GM21576 (cell line): ENCODE results near the gene SIT1.

Experiments used
- ATAC-seq: cut with Tn5 transposase; IDR thresholded peaks from one replicate; pipeline ENCODE4 v1.9.1; 2021; ENCODE audit warnings: mild to moderate bottlenecking, moderate library complexity; ENCODE audit not compliant: unreplicated experiment

SIT1 gene

DNA sequence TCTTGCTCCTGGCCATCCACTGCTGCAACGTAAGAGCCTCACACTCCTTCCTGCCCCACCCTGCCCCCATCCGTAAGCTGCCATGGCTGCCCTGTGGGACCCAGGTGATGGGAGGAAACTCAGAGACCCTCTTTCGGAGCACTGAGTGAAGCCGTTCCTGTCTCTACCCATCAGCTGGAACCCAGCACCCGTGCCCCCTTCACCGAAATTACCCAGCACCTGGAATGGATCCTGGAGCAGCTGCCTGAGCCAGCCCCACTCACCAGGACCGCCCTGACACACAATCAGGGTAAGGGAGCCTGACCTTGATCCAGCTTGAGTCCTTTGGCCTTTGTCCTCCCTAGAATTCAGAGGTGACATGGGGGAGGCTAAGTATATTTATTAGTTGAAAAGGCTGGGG is 42.5 kb downstream of the SIT1 start:
- no peak for ATAC-seq

DNA sequence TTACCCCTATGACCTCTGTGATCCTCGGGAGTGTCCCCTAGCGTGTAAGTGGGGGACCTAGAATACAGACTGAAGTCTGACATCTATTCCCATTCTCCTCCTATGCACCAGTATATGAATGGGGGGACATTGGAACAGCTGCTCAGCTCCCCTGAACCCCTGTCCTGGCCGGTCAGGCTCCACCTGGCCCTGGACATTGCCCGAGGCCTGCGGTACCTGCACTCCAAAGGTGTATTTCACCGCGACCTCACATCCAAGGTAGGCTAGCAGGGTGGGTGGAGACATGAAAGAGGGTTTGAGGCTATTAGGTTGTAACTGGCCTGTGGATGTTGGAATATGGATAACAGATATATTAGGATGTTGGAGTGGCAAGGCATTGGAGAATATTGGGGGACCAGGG is 44.0 kb downstream of the SIT1 start:
- ATAC-seq = no peak

DNA sequence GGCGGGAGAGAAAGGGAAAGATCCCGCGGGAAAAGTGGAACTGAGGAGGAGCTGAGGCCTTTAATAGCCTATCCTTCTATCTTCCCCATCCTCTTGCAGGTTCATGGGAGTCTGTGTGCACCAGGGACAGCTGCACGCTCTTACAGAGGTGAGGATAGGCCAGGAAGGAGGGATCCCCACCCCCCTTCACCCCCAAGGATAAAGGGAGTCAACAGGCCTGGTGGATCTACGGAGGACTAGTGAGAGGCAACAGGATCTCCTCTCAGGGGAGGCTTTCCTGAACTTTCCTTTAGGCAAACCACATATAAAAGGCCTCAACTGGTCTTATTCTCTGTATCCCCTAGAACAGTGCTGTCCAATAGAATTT is 44.6 kb downstream of the SIT1 start:
- no peak for ATAC-seq

DNA sequence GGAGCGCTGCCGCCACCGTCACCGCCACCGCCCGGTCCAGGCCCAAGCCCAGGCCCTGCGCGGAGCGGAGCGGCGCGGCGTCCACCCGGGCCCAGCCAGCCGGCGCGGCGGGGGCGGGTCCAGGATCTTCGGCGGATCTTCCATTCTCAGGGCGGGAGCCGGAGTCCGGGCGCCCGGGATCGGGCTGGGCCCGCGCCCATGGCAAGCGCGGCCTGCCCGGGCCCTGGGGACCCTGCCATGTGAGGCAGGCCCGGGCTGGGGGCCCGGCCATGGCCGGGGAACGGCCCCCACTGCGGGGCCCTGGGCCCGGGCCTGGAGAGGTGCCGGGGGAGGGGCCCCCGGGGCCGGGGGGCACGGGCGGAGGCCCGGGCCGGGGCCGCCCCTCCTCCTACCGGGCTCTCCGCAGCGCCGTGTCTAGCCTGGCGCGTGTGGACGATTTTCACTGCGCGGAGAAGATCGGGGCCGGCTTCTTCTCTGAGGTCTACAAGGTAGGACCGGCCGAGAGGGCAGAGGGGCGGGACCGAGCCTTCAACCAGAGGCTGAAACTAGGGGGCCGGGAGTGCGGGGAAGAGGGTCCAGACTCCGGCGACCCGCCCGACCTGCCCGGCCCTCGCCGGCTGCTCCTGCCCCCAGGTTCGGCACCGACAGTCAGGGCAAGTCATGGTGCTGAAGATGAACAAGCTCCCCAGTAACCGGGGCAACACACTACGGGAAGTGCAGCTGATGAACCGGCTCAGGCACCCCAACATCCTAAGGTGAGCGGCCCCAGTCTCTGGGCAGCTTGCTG is 45.2 kb downstream of the SIT1 start:
- ATAC-seq = peak; percentile 3

DNA sequence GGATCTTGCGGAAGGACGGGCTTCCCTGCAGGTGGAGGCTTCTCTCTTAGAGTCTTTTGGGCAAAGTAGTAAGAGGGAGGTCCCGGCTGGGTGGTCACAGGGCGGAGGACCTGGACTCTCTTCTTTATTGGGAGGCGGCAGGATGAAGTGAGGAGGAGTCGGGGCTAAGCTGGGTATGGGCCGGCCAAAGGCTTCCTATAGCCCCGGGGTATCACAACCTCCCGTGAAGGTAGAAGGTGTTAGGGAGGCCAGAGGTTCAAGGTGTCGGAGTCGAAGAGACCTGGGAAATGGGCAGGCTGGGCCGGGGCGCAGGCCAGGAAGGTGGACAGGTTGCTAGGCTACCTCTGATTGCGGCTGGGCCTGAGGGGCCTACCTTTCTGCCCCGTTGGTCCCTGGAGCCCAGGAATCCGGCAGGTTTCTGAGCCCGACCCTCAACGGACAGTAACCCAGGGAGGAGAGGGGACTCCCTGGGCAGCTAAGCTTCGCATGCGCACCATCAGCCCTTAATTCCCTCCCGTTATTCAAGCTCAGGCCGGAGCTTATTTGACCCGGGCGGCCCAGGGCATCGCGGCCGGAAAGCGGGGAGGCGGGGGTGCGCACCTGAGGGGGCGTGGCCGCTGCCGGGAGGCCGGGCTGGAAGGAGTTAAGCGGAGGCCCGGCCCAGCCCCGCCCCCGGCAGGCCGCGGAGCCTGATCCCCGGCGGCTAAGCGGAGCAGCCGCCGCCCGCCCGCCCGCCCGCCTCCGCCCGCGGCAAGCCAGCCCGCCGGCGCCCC is 46.0 kb downstream of the SIT1 start, which contains the start of gene TESK1:
TSS of gene TESK1 (plus strand) at position 685 of the 773 bp plus-strand sequence. CDS start 358 bp downstream, outside the sequence.
- peak; percentile 38 for ATAC-seq

DNA sequence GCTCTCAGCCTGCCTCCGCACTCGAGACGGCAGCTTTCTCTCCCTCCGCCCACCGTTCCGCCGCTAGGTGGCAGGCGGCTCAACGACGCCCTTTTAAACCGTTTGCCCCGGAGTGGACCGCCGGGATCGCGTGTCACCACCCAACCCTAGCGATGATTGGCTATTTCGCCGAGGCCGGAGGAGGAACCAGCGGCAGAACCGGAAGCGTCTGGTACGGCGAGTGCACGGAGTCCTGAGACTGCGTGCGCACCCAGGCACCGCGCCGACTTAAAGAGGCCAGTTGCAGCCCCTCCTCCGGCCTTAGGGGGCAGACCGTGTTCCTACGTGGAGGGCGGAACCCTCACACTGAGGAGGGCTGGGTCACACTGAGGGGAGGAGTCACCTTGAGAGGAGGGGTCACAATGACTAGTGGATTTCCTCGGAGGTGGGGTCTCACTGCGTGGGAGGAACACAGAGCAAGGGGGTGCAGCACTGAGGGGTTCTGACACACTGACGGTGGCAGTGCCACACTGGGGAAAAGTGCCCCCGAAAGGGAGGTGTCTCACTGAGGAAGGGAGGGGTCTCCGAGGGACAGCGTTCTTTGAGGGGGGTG is 46.6 kb downstream of the SIT1 start:
- peak; percentile 86 for ATAC-seq

DNA sequence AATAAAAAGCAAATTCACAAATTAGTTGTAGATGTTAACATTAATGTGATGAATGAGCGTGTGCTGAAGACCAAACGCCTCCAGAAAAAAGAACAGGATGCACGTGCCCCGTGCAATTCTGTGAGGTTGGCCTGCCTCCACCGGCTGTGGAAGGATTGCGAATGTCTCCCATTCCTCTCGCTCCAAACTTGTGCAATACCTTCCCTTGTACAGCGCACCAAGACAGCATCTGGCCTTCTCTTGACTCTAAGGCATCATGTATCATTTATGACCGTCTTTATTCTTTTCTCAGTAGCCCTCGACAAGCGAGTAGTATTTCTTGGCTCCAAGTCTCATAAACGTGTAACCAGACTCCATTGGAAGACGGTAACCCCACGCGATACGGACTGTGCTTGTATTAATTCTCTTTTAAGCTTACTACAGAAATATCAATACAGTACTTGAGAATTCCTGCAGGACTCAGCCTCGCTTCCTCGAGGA is 47.2 kb downstream of the SIT1 start:
- ATAC-seq = no peak

DNA sequence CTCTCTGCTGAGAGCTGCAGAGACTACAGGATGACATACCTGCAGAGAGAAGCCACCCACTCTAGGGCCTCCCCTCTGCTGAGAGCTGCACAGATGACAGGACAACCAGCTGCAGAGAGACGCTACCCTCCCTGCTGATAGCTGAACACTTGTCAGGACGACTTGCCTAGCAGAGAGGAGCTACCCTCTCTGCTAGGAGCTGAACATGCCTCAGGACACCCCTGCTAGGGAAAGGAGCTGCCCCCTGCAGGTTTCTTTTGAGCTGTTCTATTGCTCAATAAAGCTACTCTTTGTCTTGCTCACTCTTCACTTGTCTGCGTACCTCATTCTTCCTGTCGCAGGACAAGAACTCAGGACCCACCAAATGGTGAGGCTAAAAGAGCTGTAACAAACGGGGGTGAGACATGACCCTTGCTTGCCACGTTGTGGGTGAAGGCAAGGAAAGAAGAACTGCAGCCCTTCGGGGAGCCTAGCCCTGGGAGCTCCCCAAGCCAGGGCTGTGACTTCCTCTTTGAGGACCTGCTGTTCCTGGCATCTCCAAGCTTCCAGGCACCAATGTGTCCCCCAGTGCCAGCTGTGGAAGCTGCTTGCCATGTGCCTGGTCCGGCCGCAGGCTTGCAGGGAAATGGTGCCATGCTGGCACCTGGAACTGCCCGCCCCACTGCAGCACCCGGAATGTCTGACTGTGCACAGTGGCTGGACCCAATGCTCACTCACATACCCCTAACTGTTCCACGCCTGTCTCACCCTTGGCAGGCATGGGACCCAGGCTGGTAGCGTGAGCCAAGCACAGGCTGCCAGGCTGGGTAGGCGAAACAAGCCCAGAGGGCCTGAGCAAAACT is 50.7 kb downstream of the SIT1 start:
- ATAC-seq = no peak
